Neural cell (in vitro differentiated cells): Measurements from ENCODE around the gene ITGA5.
A peak's percentile ranks its signal among the peaks of the same experiment; 100 is the strongest.

ENCODE experiments used
- EP300 ChIP-seq: fragments of 450-650 bp; conservative IDR thresholded peaks from 2 replicates; pipeline ENCODE4 v1.6.1; 2014; ENCODE audit warnings: antibody characterized with exemption, mild to moderate bottlenecking, moderate library complexity; ENCODE audit not compliant: poor library complexity, severe bottlenecking
- EZH2 ChIP-seq: fragments of 200-600, 300-800 bp; shearing (Covaris generic), sonication (generic); IDR thresholded peaks from 2 replicates; pipeline ENCODE4 v1.6.1; 2014; ENCODE audit warnings: antibody characterized with exemption, low read length, borderline replicate concordance, mild to moderate bottlenecking; ENCODE audit not compliant: insufficient read depth, poor library complexity, severe bottlenecking
- POLR2AphosphoS5 ChIP-seq: IDR thresholded peaks from 2 replicates; pipeline ENCODE4 v1.6.1; 2012
- RAD21 ChIP-seq: fragments of 450-650 bp; conservative IDR thresholded peaks from 2 replicates; pipeline ENCODE4 v1.6.1; 2014; ENCODE audit warnings: antibody characterized with exemption, mild to moderate bottlenecking, moderate library complexity
- SMC3 ChIP-seq: fragments of 450-650 bp; conservative IDR thresholded peaks from 2 replicates; pipeline ENCODE4 v1.6.1; 2014; ENCODE audit warnings: antibody characterized with exemption, mild to moderate bottlenecking, moderate library complexity; ENCODE audit not compliant: poor library complexity
- TAF1 ChIP-seq: IDR thresholded peaks from 2 replicates; pipeline ENCODE4 v1.6.1; 2012; ENCODE audit warnings: low read depth
- TF ChIP-seq, protein P1 (sequence below): fragments of 450-650 bp; IDR thresholded peaks from 2 replicates; pipeline ENCODE4 v1.5.1; 2014; ENCODE audit warnings: antibody characterized with exemption, mild to moderate bottlenecking, moderate library complexity; ENCODE audit not compliant: poor library complexity, severe bottlenecking
- TF ChIP-seq, protein P2 (sequence below): IDR thresholded peaks from 2 replicates; pipeline ENCODE4 v1.6.1; 2012; ENCODE audit warnings: borderline replicate concordance

DNA sequence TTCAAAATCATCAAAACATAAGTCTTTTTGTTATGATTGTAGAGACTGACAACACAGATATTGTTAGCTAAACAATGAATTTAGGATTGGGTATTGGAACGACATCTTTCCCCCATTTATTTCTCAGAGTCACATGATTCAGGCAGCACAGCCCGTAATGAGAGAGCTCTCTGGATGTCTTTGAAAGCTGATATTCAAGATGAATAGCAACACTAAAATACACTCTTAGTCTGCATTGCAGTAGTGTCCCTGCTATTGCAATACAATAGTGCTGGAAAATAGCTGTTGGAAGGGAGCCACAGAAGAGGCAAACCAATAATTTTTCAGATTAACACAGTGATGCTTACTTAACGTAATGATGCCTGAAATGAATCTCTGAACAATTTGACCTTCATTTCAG is 44.4 kb upstream of the ITGA5 start:
- TF ChIP-seq POLR2AphosphoS5: peak; percentile 32
- no peak for TF ChIP-seq TAF1
- TF ChIP-seq, protein P1, sequence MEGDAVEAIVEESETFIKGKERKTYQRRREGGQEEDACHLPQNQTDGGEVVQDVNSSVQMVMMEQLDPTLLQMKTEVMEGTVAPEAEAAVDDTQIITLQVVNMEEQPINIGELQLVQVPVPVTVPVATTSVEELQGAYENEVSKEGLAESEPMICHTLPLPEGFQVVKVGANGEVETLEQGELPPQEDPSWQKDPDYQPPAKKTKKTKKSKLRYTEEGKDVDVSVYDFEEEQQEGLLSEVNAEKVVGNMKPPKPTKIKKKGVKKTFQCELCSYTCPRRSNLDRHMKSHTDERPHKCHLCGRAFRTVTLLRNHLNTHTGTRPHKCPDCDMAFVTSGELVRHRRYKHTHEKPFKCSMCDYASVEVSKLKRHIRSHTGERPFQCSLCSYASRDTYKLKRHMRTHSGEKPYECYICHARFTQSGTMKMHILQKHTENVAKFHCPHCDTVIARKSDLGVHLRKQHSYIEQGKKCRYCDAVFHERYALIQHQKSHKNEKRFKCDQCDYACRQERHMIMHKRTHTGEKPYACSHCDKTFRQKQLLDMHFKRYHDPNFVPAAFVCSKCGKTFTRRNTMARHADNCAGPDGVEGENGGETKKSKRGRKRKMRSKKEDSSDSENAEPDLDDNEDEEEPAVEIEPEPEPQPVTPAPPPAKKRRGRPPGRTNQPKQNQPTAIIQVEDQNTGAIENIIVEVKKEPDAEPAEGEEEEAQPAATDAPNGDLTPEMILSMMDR: no peak
- no peak for TF ChIP-seq EZH2
- TF ChIP-seq RAD21: no peak
- TF ChIP-seq, protein P2, sequence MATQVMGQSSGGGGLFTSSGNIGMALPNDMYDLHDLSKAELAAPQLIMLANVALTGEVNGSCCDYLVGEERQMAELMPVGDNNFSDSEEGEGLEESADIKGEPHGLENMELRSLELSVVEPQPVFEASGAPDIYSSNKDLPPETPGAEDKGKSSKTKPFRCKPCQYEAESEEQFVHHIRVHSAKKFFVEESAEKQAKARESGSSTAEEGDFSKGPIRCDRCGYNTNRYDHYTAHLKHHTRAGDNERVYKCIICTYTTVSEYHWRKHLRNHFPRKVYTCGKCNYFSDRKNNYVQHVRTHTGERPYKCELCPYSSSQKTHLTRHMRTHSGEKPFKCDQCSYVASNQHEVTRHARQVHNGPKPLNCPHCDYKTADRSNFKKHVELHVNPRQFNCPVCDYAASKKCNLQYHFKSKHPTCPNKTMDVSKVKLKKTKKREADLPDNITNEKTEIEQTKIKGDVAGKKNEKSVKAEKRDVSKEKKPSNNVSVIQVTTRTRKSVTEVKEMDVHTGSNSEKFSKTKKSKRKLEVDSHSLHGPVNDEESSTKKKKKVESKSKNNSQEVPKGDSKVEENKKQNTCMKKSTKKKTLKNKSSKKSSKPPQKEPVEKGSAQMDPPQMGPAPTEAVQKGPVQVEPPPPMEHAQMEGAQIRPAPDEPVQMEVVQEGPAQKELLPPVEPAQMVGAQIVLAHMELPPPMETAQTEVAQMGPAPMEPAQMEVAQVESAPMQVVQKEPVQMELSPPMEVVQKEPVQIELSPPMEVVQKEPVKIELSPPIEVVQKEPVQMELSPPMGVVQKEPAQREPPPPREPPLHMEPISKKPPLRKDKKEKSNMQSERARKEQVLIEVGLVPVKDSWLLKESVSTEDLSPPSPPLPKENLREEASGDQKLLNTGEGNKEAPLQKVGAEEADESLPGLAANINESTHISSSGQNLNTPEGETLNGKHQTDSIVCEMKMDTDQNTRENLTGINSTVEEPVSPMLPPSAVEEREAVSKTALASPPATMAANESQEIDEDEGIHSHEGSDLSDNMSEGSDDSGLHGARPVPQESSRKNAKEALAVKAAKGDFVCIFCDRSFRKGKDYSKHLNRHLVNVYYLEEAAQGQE: no peak
- TF ChIP-seq EP300: no peak
- TF ChIP-seq SMC3: no peak
